ENCODE data around the gene MAP2K5.

Gene MAP2K5

GRCh38 chr15:67845974-67846373 lies 303.5 kb downstream of the MAP2K5 start:
- no peak for DNase-seq

GRCh38 chr15:67849538-67849937 lies 307.0 kb downstream of the MAP2K5 start:
- DNase-seq = no peak

GRCh38 chr15:67850336-67850735 lies 307.8 kb downstream of the MAP2K5 start:
- no peak for DNase-seq

GRCh38 chr15:67850994-67851571 lies 308.6 kb downstream of the MAP2K5 start:
- DNase-seq = no peak

GRCh38 chr15:67852418-67852817 lies 309.9 kb downstream of the MAP2K5 start:
- no peak for DNase-seq

GRCh38 chr15:67853454-67853853 lies 311.0 kb downstream of the MAP2K5 start:
- no peak for DNase-seq

GRCh38 chr15:67854358-67854757 lies 311.9 kb downstream of the MAP2K5 start:
- no peak for DNase-seq

GRCh38 chr15:67855842-67856241 lies 313.3 kb downstream of the MAP2K5 start:
- DNase-seq = no peak

Measured in CD4-positive, alpha-beta T cell treated with Interleukin-17A for 4 hours (primary cell).